Activated naive CD8-positive, alpha-beta T cell treated with anti-CD3 and anti-CD28 coated beads, Interleukin-2, amount 50 U/mL, for 24 hours (primary cell): Measurements from ENCODE around the gene MYO5C.

Experiments
- ATAC-seq: fragments of 150-1000 bp; cut with Tn5 transposase; one replicate; pipeline ENCODE4 v1.10.0; 2021
- DNase-seq: peaks from one replicate; pipeline ENCODE4 v3.0.0; 2021
- H3K27ac Mint-ChIP-seq: one replicate; pipeline ENCODE4 v1.8.0; 2021; ENCODE audit warnings: mild to moderate bottlenecking, mixed read lengths
- H3K27me3 Mint-ChIP-seq: one replicate; pipeline ENCODE4 v1.8.0; 2021; ENCODE audit warnings: mixed read lengths
- H3K36me3 Mint-ChIP-seq: one replicate; pipeline ENCODE4 v1.8.0; 2021; ENCODE audit warnings: low read depth, mixed read lengths
- H3K4me1 Mint-ChIP-seq: one replicate; pipeline ENCODE4 v1.8.0; 2021; ENCODE audit warnings: mixed read lengths
- H3K4me3 Mint-ChIP-seq: one replicate; pipeline ENCODE4 v1.8.0; 2021; ENCODE audit warnings: mild to moderate bottlenecking, moderate library complexity, mixed read lengths
- H3K9me3 Mint-ChIP-seq: one replicate; pipeline ENCODE4 v1.8.0; 2021; ENCODE audit warnings: mixed read lengths

The MYO5C gene

GRCh38 chr15:52295421-52296001 lies at the start of gene MYO5C:
Gene MYO5C (minus strand): TSS chr15:52295804. CDS start chr15:52295636, 168 bp downstream.
- peaks cover 2% of the 10 kb centered on the region for H3K4me1 Mint-ChIP-seq
- no peaks in the 10 kb centered on the region for H3K9me3 Mint-ChIP-seq
- no peak for DNase-seq
- H3K36me3 Mint-ChIP-seq = no peaks in the 10 kb centered on the region
- H3K27me3 Mint-ChIP-seq = peaks cover 27% of the 10 kb centered on the region
- no peak for ATAC-seq
- H3K27ac Mint-ChIP-seq = no peak within 1 kb of the TSS
- peak within 1 kb of the TSS; percentile 43 for H3K4me3 Mint-ChIP-seq

GRCh38 chr15:52344592-52344991 lies 49.0 kb upstream of the MYO5C start:
- ATAC-seq (no peak), DNase-seq (no peak)
- H3K4me3 Mint-ChIP-seq = no peak overlapping the region
- H3K27ac Mint-ChIP-seq = no peak overlapping the region
- H3K9me3 Mint-ChIP-seq = no peaks in the 10 kb centered on the region
- H3K4me1 Mint-ChIP-seq = no peaks in the 10 kb centered on the region
- H3K27me3 Mint-ChIP-seq = no peaks in the 10 kb centered on the region
- peaks cover 3% of the 10 kb centered on the region for H3K36me3 Mint-ChIP-seq

- DNase-seq = no peak
- Mint-ChIP-seq H3K36me3 (peaks cover 5% of the 10 kb centered on the region), H3K27ac (no peak overlapping the region), H3K27me3 (no peaks in the 10 kb centered on the region), H3K4me1 (no peaks in the 10 kb centered on the region), H3K9me3 (no peaks in the 10 kb centered on the region), H3K4me3 (no peak overlapping the region)
- ATAC-seq = no peak
Observed at GRCh38 chr15:52343831-52344230, 48.2 kb upstream of the MYO5C start.

- Mint-ChIP-seq H3K4me3 (no peak overlapping the region), H3K36me3 (peaks cover 5% of the 10 kb centered on the region), H3K4me1 (no peaks in the 10 kb centered on the region), H3K27me3 (no peaks in the 10 kb centered on the region), H3K9me3 (no peaks in the 10 kb centered on the region), H3K27ac (no peak overlapping the region)
- ATAC-seq (no peak), DNase-seq (no peak)
Observed at GRCh38 chr15:52340093-52340492, 44.5 kb upstream of the MYO5C start.

GRCh38 chr15:52338891-52339290 lies 43.3 kb upstream of the MYO5C start:
- Mint-ChIP-seq H3K9me3 (no peaks in the 10 kb centered on the region), H3K4me3 (no peak overlapping the region), H3K36me3 (peaks cover 5% of the 10 kb centered on the region), H3K4me1 (no peaks in the 10 kb centered on the region), H3K27ac (no peak overlapping the region), H3K27me3 (no peaks in the 10 kb centered on the region)
- ATAC-seq (no peak), DNase-seq (no peak)

- Mint-ChIP-seq H3K27ac (peak overlapping the region; percentile 35), H3K9me3 (no peaks in the 10 kb centered on the region), H3K36me3 (peaks cover 5% of the 10 kb centered on the region), H3K4me1 (no peaks in the 10 kb centered on the region), H3K4me3 (no peak overlapping the region), H3K27me3 (no peaks in the 10 kb centered on the region)
- ATAC-seq = no peak
- no peak for DNase-seq
Observed at GRCh38 chr15:52338058-52338457, 42.5 kb upstream of the MYO5C start.

- no peaks in the 10 kb centered on the region for H3K9me3 Mint-ChIP-seq
- peaks cover 2% of the 10 kb centered on the region for H3K4me1 Mint-ChIP-seq
- peaks cover 5% of the 10 kb centered on the region for H3K36me3 Mint-ChIP-seq
- H3K27me3 Mint-ChIP-seq = no peaks in the 10 kb centered on the region
- DNase-seq (no peak), ATAC-seq (no peak)
- no peak overlapping the region for H3K27ac Mint-ChIP-seq
- no peak overlapping the region for H3K4me3 Mint-ChIP-seq
Observed at GRCh38 chr15:52337198-52337853, 41.7 kb upstream of the MYO5C start.

GRCh38 chr15:52336529-52336928 lies 40.9 kb upstream of the MYO5C start:
- Mint-ChIP-seq H3K36me3 (peaks cover 5% of the 10 kb centered on the region), H3K4me3 (no peak overlapping the region), H3K27me3 (no peaks in the 10 kb centered on the region), H3K4me1 (peaks cover 7% of the 10 kb centered on the region), H3K9me3 (no peaks in the 10 kb centered on the region), H3K27ac (no peak overlapping the region)
- no peak for DNase-seq
- ATAC-seq = no peak

- Mint-ChIP-seq H3K9me3 (no peaks in the 10 kb centered on the region), H3K36me3 (peaks cover 6% of the 10 kb centered on the region), H3K4me1 (peaks cover 15% of the 10 kb centered on the region), H3K27ac (no peak overlapping the region), H3K4me3 (no peak overlapping the region), H3K27me3 (no peaks in the 10 kb centered on the region)
- ATAC-seq (no peak), DNase-seq (no peak)
Observed at GRCh38 chr15:52334491-52335160, 39.0 kb upstream of the MYO5C start.

- Mint-ChIP-seq H3K36me3 (peaks cover 9% of the 10 kb centered on the region), H3K27ac (peak overlapping the region; percentile 69), H3K9me3 (no peaks in the 10 kb centered on the region), H3K4me1 (peaks cover 15% of the 10 kb centered on the region), H3K27me3 (no peaks in the 10 kb centered on the region), H3K4me3 (no peak overlapping the region)
- peak; percentile 100 for ATAC-seq
- DNase-seq = peak; percentile 31
Observed at GRCh38 chr15:52331490-52332240, 36.1 kb upstream of the MYO5C start.

GRCh38 chr15:52329987-52330386 lies 34.4 kb upstream of the MYO5C start:
- no peak for ATAC-seq
- Mint-ChIP-seq H3K4me1 (peaks cover 15% of the 10 kb centered on the region), H3K4me3 (no peak overlapping the region), H3K36me3 (peaks cover 15% of the 10 kb centered on the region), H3K27me3 (no peaks in the 10 kb centered on the region), H3K9me3 (no peaks in the 10 kb centered on the region), H3K27ac (no peak overlapping the region)
- no peak for DNase-seq

- no peak for ATAC-seq
Observed at GRCh38 chr15:52329150-52329549, 33.5 kb upstream of the MYO5C start.

GRCh38 chr15:52328680-52329079 lies 33.1 kb upstream of the MYO5C start:
- Mint-ChIP-seq H3K4me1 (peaks cover 15% of the 10 kb centered on the region), H3K36me3 (peaks cover 17% of the 10 kb centered on the region), H3K9me3 (no peaks in the 10 kb centered on the region), H3K4me3 (no peak overlapping the region), H3K27ac (no peak overlapping the region), H3K27me3 (no peaks in the 10 kb centered on the region)
- no peak for DNase-seq
- no peak for ATAC-seq

More at GRCh38 chr15:52329150-52329549, 33.5 kb upstream of the MYO5C start:
- Mint-ChIP-seq H3K27me3 (no peaks in the 10 kb centered on the region), H3K9me3 (no peaks in the 10 kb centered on the region), H3K36me3 (peaks cover 17% of the 10 kb centered on the region), H3K27ac (no peak overlapping the region), H3K4me3 (no peak overlapping the region), H3K4me1 (peaks cover 15% of the 10 kb centered on the region)
- no peak for DNase-seq

GRCh38 chr15:52326756-52327155 lies 31.2 kb upstream of the MYO5C start:
- Mint-ChIP-seq H3K4me3 (no peak overlapping the region), H3K9me3 (no peaks in the 10 kb centered on the region), H3K4me1 (peaks cover 10% of the 10 kb centered on the region), H3K36me3 (peaks cover 20% of the 10 kb centered on the region), H3K27me3 (no peaks in the 10 kb centered on the region), H3K27ac (no peak overlapping the region)
- DNase-seq (no peak), ATAC-seq (no peak)

- DNase-seq (no peak), ATAC-seq (no peak)
- Mint-ChIP-seq H3K4me1 (no peaks in the 10 kb centered on the region), H3K9me3 (no peaks in the 10 kb centered on the region), H3K27me3 (no peaks in the 10 kb centered on the region), H3K4me3 (no peak overlapping the region), H3K27ac (no peak overlapping the region), H3K36me3 (peaks cover 20% of the 10 kb centered on the region)
Observed at GRCh38 chr15:52324109-52324508, 28.5 kb upstream of the MYO5C start.
